Panc1 (cell line): ENCODE measurements around the gene GADD45A. TPM values are rescaled to one million over a fixed set of nuclear protein-coding genes. Genes with fewer than 3 reads are reported as not detected.

Source experiments
- ATAC-seq: fragments of 200-7000 bp; cut with Tn5 transposase; 2 replicates; pipeline ENCODE4 v1.9.1; 2020; ENCODE audit warnings: mild to moderate bottlenecking, moderate library complexity
- BruUV-seq: library from RNA; stranded (reverse); fragments of 400-500 nt; replicated peaks from 2 replicates; lab custom pipeline; 2021; lab: Mats Ljungman, UMichigan
- CTCF ChIA-PET: fragments of 300-600 bp; sonication (Branson Sonifier 250); formaldehyde crosslinking; loops from one replicate; lab custom pipeline; 2022; ENCODE audit warnings: antibody characterized with exemption; lab: Charles Lee
- POLR2A ChIA-PET: fragments of 300-600 bp; sonication (Branson Sonifier 250); formaldehyde crosslinking; loops from one replicate; lab custom pipeline; 2022; ENCODE audit warnings: antibody characterized with exemption; lab: Charles Lee
- DNase-seq: peaks from one replicate; pipeline ENCODE4 v3.0.0-alpha.2; 2010; ENCODE audit warnings: low read depth, low spot score
- H3K27ac ChIP-seq: 2 replicates; pipeline ENCODE4 v1.5.1; 2011; ENCODE audit warnings: mild to moderate bottlenecking, low read length, inconsistent platforms
- H3K27me3 ChIP-seq: fragments of 200-500 bp; sonication (Bioruptor generic); 2 replicates; pipeline ENCODE4 v1.6.0; 2014; ENCODE audit warnings: low read length, inconsistent platforms; ENCODE audit not compliant: control insufficient read depth, insufficient read depth
- H3K36me3 ChIP-seq: fragments of 200-500 bp; sonication (Bioruptor generic); 2 replicates; pipeline ENCODE4 v1.5.1; 2014; ENCODE audit warnings: inconsistent platforms, mild to moderate bottlenecking, low read length, moderate library complexity; ENCODE audit not compliant: control insufficient read depth, insufficient read depth
- H3K4me1 ChIP-seq: 2 replicates; pipeline ENCODE4 v1.5.1; 2011; ENCODE audit warnings: inconsistent platforms, mild to moderate bottlenecking, low read length, moderate library complexity; ENCODE audit not compliant: control insufficient read depth, insufficient read depth
- H3K4me3 ChIP-seq, 2 experiments: 2 replicates each; pipeline ENCODE4 v1.5.1; 2011 to 2012; ENCODE audit warnings: low read depth in 2 of 2, low read length in 2 of 2, mild to moderate bottlenecking in 2 of 2, inconsistent platforms in 1 of 2, moderate library complexity in 1 of 2
- H3K9me3 ChIP-seq: fragments of 200-500 bp; sonication (Bioruptor generic); 2 replicates; pipeline ENCODE4 v1.5.1; 2014; ENCODE audit warnings: low read depth, mild to moderate bottlenecking, inconsistent platforms, low read length, moderate library complexity; ENCODE audit not compliant: control insufficient read depth, insufficient read depth
- CTCF ChIP-seq: fragments of 450-650 bp; IDR thresholded peaks from 2 replicates; pipeline ENCODE4 v1.5.1; 2017; ENCODE audit warnings: mild to moderate bottlenecking
- POLR2AphosphoS5 ChIP-seq: IDR thresholded peaks from 2 replicates; pipeline ENCODE4 v1.6.1; 2012; ENCODE audit warnings: mild to moderate bottlenecking, low read depth, low read length, moderate library complexity
- REST ChIP-seq, 2 experiments: IDR thresholded peaks; 2 replicates each; pipeline ENCODE4 v1.6.1; 2011 to 2012; ENCODE audit warnings: low read depth in 2 of 2, control low read depth in 1 of 2, low read length in 1 of 2, mild to moderate bottlenecking in 1 of 2, moderate library complexity in 1 of 2; ENCODE audit not compliant: insufficient read depth in 1 of 2
- SIN3A ChIP-seq: IDR thresholded peaks from 2 replicates; pipeline ENCODE4 v1.6.1; 2012; ENCODE audit warnings: low read depth, mild to moderate bottlenecking, low read length, moderate library complexity, borderline replicate concordance; ENCODE audit not compliant: insufficient read depth
- TCF7L2 ChIP-seq: IDR thresholded peaks from 2 replicates; pipeline ENCODE4 v1.6.1; 2011; ENCODE audit warnings: mild to moderate bottlenecking, low read depth, low read length, inconsistent platforms
- in situ Hi-C: cut with HindIII; loops from 2 replicates; pipeline ENCODE4 v1.10.0; 2016; ENCODE audit warnings: low sequenced_read_pairs, low pct_unique_long_range_greater_than_20kb
- intact Hi-C: fragments of 100-400 bp; cut with micrococcal nuclease; formaldehyde crosslinking; loops from one replicate; pipeline ENCODE4 v1.10.0; 2022; ENCODE audit not compliant: unreplicated experiment
- total RNA-seq: library from RNA; stranded (reverse); gene quantifications from one replicate; pipeline ENCODE4 v1.2.1, GENCODE V29; 2021; ENCODE audit not compliant: unreplicated experiment

GADD45A gene
- total RNA-seq, 1 experiment from 2014 or later, result 106 TPM

- Histone ChIP-seq H3K36me3 (no peaks in the 10 kb centered on the region), H3K9me3 (no peaks in the 10 kb centered on the region), H3K4me3 (no peak overlapping the region), H3K27me3 (no peaks in the 10 kb centered on the region), H3K27ac (no peak overlapping the region; the same call in 1 of the 2 replicates), H3K4me1 (peaks cover 23% of the 10 kb centered on the region)
- ChIA-PET POLR2A (interaction anchor here (0.5 to 1.0 kb wide), 3 partner anchors 10 to 25 kb away, joined by 3 to 5 read pairs (median 3); partner anchors contain the start of gene GADD45A), CTCF (interaction anchor here (0.9 kb wide), 1 partner anchor 13 kb away, joined by 5 read pairs; the partner anchor contains the start of gene GADD45A)
- BruUV-seq, result no TSS peak
- intact Hi-C loops, result no loop called here
- no peak for DNase-seq
- in situ Hi-C loops, result loop anchor here (25.0 kb wide), 1 partner anchor 135 kb away; no protein-coding TSS in a partner anchor
- peak; percentile 55 for ATAC-seq
- TF ChIP-seq TCF7L2 (no peak), REST (IDR thresholded peaks at IDR 0.05; ENCODE audit: insufficient read depth in 1 of 2, low read depth in 2 of 2, low read length in 1 of 2) (no peak), SIN3A (no peak), POLR2AphosphoS5 (no peak), CTCF (no peak)
These were observed 12.7 kb upstream of the GADD45A start for GRCh38 chr1:67672260-67672803.

- H3K27ac ChIP-seq, result peak overlapping the region; percentile 37; the same call in 1 of the 2 replicates
- in situ Hi-C loops (loop anchor here (25.0 kb wide), 1 partner anchor 136 kb away; no protein-coding TSS in a partner anchor), intact Hi-C loops (no loop called here)
- H3K4me3 ChIP-seq, result no peak overlapping the region
- TF ChIP-seq SIN3A, result no peak
- no peak for TF ChIP-seq POLR2AphosphoS5
- TF ChIP-seq CTCF, result no peak
- TF ChIP-seq REST (IDR thresholded peaks at IDR 0.05; ENCODE audit: insufficient read depth in 1 of 2, low read depth in 2 of 2, low read length in 1 of 2), result no peak
- no peak for TF ChIP-seq TCF7L2
- H3K4me1 ChIP-seq, result peaks cover 30% of the 10 kb centered on the region
- no peaks in the 10 kb centered on the region for H3K27me3 ChIP-seq
- no peaks in the 10 kb centered on the region for H3K9me3 ChIP-seq
- no TSS peak for BruUV-seq
- H3K36me3 ChIP-seq, result no peaks in the 10 kb centered on the region
- CTCF ChIA-PET, result no interaction called here
- DNase-seq (no peak), ATAC-seq (no peak)
- POLR2A ChIA-PET, result interaction anchor here (1.0 kb wide), 1 partner anchor 9 kb away, joined by 3 read pairs; no protein-coding TSS in a partner anchor
These were observed 11.4 kb upstream of the GADD45A start for GRCh38 chr1:67673468-67674201.
